ENCODE data around the gene ZMYND19.

ZMYND19 gene

DNA sequence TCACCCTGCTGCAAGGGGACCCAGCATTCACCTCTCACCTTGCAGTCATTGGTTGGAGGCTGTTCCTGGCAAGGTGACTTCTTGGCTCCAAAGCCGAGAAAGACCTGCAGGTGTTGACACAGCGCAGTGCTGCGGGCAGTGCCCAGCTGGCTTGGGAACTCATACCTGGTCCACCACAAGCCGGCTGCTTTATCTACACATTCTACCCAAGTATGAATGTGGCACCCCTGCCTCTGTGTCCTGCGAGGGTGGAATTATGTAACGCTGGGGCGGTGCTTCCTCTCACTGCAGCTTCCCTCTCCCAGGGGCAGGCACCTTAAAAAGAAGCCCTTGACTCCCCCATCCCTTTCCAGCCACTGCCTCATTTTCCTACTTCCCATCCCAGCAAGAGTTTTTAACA lies 2.5 kb upstream of the ZMYND19 start:
- intact Hi-C loops (cut with DNase I) = no loop called here
- DNase-seq = no peak

DNA sequence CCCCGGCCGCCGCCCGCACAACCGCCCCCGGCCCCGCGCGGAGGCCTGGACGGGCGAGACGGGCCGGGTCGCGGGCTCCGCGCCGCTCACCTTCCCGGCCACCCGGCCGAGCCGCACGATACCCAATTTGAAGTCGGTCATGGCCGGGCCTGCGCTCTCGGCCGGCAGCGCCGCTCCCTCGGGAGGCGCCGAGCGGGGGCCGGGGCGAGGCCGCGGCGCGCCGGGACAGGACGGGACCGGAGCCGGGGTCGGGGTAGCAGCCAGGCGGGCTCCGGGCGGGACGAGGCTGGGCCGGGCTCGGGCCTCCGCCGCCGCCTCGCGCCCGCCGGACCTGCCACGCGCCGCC lies 216 bp downstream of the ZMYND19 start:
- intact Hi-C loops (cut with DNase I) = loop anchor here (2.0 kb wide), 1 partner anchor 15 kb away; the partner anchor contains the start of gene ARRDC1
- DNase-seq = no peak

- intact Hi-C loops (cut with DNase I) = loop anchor here (2.0 kb wide), 1 partner anchor 15 kb away; the partner anchor contains the start of gene ARRDC1
- peak in 1 of 10 donors; percentile 86 for DNase-seq
Measured at GRCh38 chr9:137589441-137590122, 730 bp downstream of the ZMYND19 start.

DNA sequence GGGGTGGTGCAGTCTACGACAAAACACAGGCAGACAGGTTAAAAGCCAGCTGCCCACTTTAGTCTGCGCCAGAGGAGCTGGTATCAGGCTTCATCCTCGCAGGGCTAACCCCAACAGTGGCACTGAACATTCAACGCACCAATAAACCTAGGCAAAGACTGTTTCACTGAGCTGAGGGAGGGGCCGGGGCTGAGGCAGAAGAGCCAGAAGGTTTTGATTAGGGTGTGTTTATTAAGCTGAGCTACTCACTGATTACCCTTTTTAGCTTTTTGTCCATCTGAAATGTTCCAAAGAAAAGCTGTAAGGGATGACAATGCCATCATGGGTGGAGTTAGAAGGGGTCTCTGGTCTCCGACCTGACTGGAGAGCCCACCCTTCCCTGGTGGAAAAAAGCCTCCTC lies 1.4 kb downstream of the ZMYND19 start:
- no peak for DNase-seq
- intact Hi-C loops (cut with DNase I) = no loop called here

DNA sequence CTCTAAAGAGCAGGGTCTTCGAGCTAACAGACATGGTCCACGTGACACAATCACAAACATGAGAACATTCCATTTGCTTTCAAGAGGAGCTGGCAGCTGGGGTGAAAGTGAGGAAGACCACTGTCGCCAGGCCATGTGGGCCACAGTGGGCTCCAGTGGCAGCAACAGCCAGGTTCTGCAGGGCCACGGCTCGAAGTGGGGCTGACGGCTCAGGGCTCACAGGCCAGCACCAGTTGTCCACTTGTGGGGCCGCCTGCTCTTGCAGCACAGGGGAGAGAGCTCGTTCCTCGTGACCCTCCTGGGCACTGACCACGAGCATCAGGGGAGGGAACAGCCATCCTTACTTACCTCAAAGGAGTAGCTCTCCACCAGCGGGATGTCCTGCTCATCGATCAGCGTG lies 2.0 kb downstream of the ZMYND19 start:
- intact Hi-C loops (cut with DNase I) = no loop called here
- no peak for DNase-seq

- intact Hi-C loops (cut with DNase I) = no loop called here
Measured at GRCh38 chr9:137586854-137587253, 3.5 kb downstream of the ZMYND19 start.

GRCh38 chr9:137583957-137584356 lies 6.4 kb downstream of the ZMYND19 start:
- intact Hi-C loops (cut with DNase I) = no loop called here
- DNase-seq = no peak

More at GRCh38 chr9:137586854-137587253, 3.5 kb downstream of the ZMYND19 start:
- no peak for DNase-seq

DNA sequence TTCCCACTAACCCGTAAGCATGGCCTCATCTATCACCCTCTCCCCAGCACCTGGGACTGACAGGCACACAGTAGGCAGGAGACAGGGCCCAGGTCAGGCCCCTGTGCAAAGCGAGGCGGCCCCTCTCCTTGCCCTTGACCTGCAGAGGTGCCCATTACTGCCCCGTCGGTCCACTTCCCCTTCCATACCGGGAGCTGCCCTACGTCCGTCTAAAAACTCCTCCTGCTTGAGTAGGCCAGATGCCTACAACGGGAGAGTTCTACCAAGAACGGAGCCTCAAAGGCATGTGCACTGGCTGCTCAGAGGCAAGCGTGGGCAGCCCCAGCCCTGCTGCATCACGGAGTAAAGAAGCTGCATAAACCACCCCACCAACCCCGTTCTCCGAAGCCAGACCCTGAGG lies 7.0 kb downstream of the ZMYND19 start:
- intact Hi-C loops (cut with DNase I) = no loop called here
- no peak for DNase-seq

DNA sequence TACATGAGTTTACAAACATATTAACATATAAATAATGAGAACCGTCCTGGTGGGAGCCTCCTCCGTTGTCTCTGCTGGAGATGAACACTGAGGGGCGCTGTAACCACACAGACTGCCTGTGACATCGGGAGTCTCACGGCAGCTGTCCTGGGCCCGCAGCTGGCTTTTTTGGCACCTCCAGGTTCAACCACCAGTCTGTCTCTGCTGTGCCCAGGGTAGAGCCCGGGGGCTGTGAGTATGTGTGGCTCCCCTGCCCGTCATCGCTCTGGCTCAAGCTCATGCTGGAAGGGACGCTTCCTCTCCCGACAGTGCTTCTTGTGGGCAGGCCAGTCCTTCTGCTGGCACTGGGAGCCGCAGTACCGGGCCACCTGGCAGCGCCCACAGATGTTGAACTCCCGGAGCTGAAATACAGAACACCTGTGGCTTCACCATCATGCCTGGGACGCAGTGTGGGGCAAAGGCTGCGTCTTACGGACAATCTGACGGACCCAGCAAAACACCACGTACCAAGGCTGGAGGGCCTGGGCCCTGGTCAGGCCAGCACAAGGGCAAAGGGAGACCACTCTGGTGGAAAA lies 7.9 kb downstream of the ZMYND19 start:
- intact Hi-C loops (cut with DNase I) = no loop called here
- peak in 1 of 10 donors; percentile 79 for DNase-seq

DNA sequence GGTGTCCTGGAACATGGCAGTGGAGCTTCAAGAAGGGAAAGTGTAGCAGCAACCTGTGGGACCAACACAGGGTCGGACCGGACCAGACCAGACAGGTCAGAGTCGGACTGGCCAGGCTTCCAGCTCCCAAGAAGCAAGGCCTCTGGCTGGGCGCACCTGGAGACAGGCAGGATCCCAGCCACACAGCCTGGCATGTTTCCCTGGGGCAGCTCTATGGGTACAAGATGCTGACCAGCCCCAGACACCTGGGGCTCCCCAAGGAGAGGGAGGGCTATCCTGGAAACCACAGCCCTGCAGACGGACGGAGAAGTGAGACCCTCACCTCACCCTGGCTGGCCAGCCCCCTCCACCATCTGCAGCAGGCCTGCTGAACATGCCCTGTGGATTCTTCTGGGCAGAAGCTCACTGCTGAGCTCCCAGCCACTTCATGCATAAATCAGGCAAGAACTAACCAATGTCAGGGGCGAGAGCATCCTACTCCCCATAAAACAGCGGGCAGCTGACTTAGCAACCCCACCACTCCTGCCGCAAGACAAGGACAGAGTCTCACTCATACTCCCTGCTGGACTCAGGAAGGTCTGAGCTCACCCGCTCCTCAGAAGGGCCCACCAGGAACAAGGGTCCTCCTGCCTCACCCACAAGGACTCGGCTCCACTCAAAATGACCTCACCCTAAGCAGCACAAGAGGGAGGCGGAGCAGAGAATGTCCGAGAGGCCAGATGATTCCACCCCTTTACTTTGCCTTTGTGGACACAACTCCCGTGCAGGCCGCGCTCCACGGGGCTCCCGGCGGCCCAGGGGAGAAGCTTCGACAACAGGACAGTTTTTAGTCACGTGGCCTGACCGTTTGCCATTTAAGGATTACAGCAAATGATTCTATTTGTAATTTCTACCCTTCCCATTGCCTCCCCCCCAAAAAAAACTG lies 8.7 kb downstream of the ZMYND19 start:
- no peak for DNase-seq
- intact Hi-C loops (cut with DNase I) = no loop called here

DNA sequence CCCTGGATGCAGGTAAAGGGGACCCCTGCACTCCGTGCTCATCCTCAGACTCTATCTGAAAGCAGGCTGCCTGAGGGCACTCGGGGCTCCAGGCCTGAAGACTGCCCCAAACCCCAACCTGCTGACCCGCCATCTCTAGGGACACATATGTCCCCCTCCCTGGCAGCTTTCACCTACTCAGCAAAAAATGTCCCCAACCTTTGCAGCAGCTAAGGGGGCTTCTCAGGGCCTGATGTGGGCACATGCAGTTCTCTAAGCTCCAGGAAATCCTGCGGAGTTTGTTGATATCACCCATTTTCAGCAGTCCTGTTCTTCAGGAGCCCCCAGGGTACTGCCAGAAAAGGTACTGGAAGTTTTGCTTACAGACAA lies 9.4 kb downstream of the ZMYND19 start:
- intact Hi-C loops (cut with DNase I) = no loop called here

DNA sequence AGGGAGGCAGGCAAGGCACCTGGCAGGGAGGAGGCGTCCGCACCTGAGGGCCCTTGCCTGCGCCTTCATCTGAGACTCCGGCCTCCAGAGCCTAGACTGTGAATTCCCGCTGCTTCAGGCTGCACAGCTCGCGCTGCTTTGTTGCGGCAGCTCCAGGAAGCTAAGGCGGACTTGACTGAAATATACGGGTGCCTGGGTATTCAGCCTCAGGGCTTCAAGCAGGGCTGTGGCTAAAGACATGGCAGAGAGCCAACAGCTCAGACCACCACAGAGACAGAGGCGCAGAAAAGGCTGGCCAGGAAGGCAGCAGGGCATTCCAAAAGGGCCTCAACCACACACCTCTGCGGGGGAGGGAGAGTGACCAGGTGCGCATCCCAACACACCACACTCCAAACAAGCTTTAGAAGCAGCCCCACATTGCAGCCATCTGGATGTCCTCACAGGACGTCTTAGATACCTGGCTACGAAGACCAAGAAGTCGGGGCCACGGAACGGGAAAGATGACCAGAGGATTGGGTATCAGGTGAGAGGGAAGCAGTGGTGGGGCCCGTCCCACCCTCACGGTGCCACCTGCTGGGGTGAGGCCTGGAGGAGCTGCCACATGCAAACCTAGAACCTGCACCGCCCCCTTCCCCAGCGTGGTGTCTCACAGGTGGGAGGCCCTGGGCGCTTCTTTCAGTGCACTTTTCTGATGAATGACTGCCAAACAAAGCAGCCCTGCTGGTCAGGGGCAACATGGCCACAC lies 9.9 kb downstream of the ZMYND19 start:
- DNase-seq = no peak
- intact Hi-C loops (cut with DNase I) = no loop called here

More for the DNA sequence above, 9.4 kb downstream of the ZMYND19 start:
- DNase-seq = no peak

DNA sequence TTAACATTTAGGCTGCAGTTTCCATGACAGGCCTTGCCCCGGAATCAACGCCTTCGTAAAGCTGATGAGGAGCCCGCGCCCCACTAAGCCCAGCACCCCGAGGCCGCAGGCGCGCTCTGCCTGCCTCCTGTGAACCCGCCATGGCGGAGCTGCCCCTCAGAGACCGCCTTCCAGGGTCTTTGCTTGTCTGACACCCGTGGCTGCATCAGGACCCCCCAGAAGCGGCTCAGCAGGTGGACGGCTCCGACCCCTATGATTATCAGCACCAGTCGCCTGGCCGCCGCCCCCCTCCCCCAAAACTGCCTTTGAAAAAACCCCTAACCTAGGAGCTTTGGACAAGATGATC lies 11.1 kb downstream of the ZMYND19 start:
- intact Hi-C loops (cut with DNase I) = loop anchor here (5.0 kb wide), 1 partner anchor 38 kb away; the partner anchor contains the start of gene EHMT1
- peak in 1 of 10 donors; percentile 85 for DNase-seq

- intact Hi-C loops (cut with DNase I) = loop anchor here (5.0 kb wide), 1 partner anchor 39 kb away; the partner anchor contains the start of gene EHMT1
Measured at GRCh38 chr9:137578518-137579258, 11.6 kb downstream of the ZMYND19 start, which contains the start of gene DPH7. DPH7 (minus strand) TSS chr9:137578925; CDS start chr9:137578777, 148 bp downstream.

DNA sequence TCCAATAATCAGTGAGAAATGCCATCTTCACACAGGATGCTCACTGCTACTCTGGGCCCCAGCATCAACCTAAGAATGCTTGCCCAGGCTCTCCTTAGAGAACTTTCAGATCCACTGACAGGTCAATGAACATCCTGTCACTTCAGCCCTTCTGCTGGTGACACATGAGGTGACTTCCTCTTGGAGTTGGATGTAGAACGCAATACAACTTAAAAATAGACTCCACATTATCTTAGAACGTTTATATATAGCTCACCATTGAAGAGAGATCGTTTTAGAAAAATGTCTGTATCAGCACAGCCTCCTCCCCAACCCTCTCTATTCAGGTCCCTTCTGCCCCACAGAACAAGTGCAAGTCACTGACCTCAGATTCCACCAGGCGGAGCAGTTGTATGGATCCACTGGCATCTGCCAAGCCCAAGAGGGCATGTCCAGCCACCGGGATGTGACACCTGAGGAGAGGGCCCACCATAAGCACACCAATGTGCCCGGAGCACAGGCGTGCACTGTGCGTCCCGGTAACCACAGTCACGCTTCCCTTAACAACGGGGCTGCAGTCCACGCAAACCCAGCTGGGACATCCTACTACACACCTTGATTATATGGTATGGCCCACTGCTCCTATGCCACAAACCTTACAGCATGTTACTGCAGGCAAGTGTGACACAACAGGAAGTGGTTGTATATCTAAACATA lies 14.4 kb downstream of the ZMYND19 start:
- intact Hi-C loops (cut with DNase I) = loop anchor here (5.0 kb wide), 1 partner anchor 41 kb away; the partner anchor contains the start of gene EHMT1
- DNase-seq = peak in 1 of 10 donors; percentile 57

More at GRCh38 chr9:137578518-137579258, 11.6 kb downstream of the ZMYND19 start, which contains the start of gene DPH7:
- peak; percentile 95 to 100 (median 99) for DNase-seq

DNA sequence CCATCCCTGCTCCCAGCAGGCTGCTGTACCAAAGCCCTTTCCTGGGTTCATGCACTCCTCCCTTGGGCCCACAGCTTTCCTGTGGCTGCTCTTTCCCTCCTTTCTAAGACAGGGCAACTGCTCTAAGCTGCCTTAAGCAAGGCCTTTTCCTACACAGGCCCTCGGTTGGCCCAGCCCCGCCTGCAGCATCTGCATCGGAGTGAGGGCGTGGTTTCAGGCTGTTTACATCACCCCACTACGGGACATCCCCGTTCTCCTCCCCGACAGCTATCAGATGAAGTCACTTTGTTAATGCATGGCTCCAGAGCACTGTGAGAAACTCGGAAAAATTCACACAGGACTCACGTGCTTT lies 15.0 kb downstream of the ZMYND19 start:
- peak in 4 of 10 donors; percentile 34 to 91 (median 70) for DNase-seq

GRCh38 chr9:137574192-137574591 lies 16.1 kb downstream of the ZMYND19 start:
- intact Hi-C loops (cut with DNase I) = no loop called here
- DNase-seq = peak in 1 of 10 donors; percentile 52

More for the DNA sequence above, 15.0 kb downstream of the ZMYND19 start:
- intact Hi-C loops (cut with DNase I) = loop anchor here (5.0 kb wide), 1 partner anchor 42 kb away; the partner anchor contains the start of gene EHMT1

DNA sequence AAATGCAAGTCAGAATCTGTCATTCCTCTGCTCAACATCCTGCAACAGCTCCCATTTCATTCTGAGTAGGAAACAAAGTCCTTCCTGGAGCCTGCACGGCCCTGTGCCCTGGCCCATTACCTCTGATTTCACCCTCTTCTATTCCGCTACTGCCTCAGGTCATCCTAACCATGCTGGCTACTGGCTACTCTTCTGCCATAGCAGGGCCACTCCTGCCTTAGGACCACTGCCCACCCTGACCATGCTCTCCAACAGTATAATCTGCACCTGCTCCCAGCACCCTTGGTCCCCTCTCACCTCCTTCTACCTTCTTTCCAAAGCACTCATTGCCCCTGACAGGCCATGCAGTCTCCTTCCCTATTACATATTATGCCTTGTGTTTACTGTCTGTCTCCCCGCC lies 19.7 kb downstream of the ZMYND19 start:
- no peak for DNase-seq
- intact Hi-C loops (cut with DNase I) = no loop called here
